ENCODE measurements around the gene GKN2. TPM values are rescaled to one million over a fixed set of nuclear protein-coding genes. Genes with fewer than 3 reads are reported as not detected.

Gene GKN2
- total and polyA plus RNA-seq, 4 donors = 3.4 to 429 (median 102) TPM

DNA sequence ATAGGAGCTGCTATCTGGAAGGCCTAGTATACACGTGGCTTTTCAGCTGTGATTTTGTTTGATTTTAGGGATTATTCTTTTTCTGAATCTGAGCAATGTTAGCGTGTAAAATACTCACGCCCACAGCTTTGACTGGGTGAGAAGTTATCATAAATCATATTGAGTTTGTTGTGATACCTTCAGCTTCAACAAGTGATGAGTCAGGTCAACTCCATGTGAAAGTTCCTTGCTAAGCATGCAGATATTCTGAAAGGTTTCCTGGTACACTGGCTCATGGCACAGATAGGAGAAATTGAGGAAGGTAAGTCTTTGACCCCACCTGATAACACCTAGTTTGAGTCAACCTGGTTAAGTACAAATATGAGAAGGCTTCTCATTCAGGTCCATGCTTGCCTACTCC, 21.6 kb upstream of the GKN2 start, which contains the start of gene GKN1:
Gene GKN1, plus strand, starts transcription at position 386 of the 400 bp plus-strand sequence. CDS start 42 bp downstream, outside the sequence.
- 60 to 75% methylated on average over 3 of the region's 3 CpGs for WGBS, 2 donors

DNA sequence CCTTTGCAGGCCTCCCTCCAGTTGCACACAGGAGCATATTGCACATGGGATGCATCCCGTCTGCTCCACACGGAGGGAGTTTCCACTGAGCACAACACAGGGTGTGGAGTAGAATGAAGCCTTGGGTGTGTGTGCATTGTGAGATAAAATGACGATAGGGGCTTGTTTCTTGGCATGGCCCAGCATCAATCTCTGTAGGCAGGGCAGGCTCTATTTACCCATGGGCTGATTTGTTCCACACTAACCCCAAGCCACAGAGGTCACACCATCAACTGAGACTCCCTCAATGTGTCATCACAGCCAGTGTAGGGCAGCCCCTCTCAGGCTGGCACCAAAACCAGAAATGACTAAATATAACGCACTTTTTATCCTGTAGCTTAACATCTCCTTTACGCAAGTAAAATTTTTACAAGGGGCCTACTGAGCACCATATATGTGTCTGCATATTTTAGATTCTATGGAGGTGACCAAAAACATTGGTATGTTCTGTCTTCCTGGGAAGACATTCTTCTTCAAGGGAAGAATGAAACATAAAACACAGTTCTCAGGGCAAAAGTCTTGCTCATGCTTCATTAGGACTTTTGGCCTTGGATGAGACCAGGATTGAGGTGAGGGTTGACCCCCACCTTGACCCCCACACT, 19.0 kb upstream of the GKN2 start:
- Histone ChIP-seq H3K27me3 (ENCODE audit: control insufficient read depth in 3 of 3, insufficient read depth in 3 of 3, low read length in 2 of 3) (no peaks in the 10 kb centered on the region), H3K9me3 (ENCODE audit: control insufficient read depth in 4 of 4, insufficient read depth in 3 of 4, low read length in 3 of 4) (no peaks in the 10 kb centered on the region), H3K9ac (ENCODE audit: insufficient read depth in 1 of 2, low read length in 2 of 2) (no peak overlapping the region), H3K36me3 (ENCODE audit: control insufficient read depth in 4 of 4, insufficient read depth in 4 of 4, low read length in 4 of 4) (no peaks in the 10 kb centered on the region), H3K4me1 (ENCODE audit: control insufficient read depth in 5 of 5, insufficient read depth in 5 of 5, low read length in 5 of 5) (no peaks in the 10 kb centered on the region), H3K4me3 (no peak overlapping the region), H3K27ac (ENCODE audit: low read depth in 1 of 2, low read length in 1 of 2) (no peak overlapping the region)
- DNase-seq (no peak), ATAC-seq (ENCODE audit: insufficient read depth, low FRiP score) (no peak)
- TF ChIP-seq, protein P1, sequence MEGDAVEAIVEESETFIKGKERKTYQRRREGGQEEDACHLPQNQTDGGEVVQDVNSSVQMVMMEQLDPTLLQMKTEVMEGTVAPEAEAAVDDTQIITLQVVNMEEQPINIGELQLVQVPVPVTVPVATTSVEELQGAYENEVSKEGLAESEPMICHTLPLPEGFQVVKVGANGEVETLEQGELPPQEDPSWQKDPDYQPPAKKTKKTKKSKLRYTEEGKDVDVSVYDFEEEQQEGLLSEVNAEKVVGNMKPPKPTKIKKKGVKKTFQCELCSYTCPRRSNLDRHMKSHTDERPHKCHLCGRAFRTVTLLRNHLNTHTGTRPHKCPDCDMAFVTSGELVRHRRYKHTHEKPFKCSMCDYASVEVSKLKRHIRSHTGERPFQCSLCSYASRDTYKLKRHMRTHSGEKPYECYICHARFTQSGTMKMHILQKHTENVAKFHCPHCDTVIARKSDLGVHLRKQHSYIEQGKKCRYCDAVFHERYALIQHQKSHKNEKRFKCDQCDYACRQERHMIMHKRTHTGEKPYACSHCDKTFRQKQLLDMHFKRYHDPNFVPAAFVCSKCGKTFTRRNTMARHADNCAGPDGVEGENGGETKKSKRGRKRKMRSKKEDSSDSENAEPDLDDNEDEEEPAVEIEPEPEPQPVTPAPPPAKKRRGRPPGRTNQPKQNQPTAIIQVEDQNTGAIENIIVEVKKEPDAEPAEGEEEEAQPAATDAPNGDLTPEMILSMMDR (IDR thresholded peaks at IDR 0.05; ENCODE audit: control extremely low read depth, extremely low read depth) = no peak
- WGBS, 2 donors = 80 to 83% methylated on average over 5 of the region's 5 CpGs

More for the DNA sequence above, 21.6 kb upstream of the GKN2 start, which contains the start of gene GKN1:
- no peak within 1 kb of the TSS for H3K9ac ChIP-seq (ENCODE audit: insufficient read depth in 1 of 2, low read length in 2 of 2)
- no peaks in the 10 kb centered on the region for H3K4me1 ChIP-seq (ENCODE audit: control insufficient read depth in 5 of 5, insufficient read depth in 5 of 5, low read length in 5 of 5)
- no peak within 1 kb of the TSS for H3K27ac ChIP-seq (ENCODE audit: low read depth in 1 of 2, low read length in 1 of 2)
- no peaks in the 10 kb centered on the region for H3K9me3 ChIP-seq (ENCODE audit: control insufficient read depth in 4 of 4, insufficient read depth in 3 of 4, low read length in 3 of 4)
- no peak for ATAC-seq (ENCODE audit: insufficient read depth, low FRiP score)
- TF ChIP-seq, protein P1 (IDR thresholded peaks at IDR 0.05; ENCODE audit: control extremely low read depth, extremely low read depth) = no peak
- DNase-seq = no peak
- H3K27me3 ChIP-seq (ENCODE audit: control insufficient read depth in 3 of 3, insufficient read depth in 3 of 3, low read length in 2 of 3) = no peaks in the 10 kb centered on the region
- no peak within 1 kb of the TSS for H3K4me3 ChIP-seq
- H3K36me3 ChIP-seq (ENCODE audit: control insufficient read depth in 4 of 4, insufficient read depth in 4 of 4, low read length in 4 of 4) = no peaks in the 10 kb centered on the region

DNA sequence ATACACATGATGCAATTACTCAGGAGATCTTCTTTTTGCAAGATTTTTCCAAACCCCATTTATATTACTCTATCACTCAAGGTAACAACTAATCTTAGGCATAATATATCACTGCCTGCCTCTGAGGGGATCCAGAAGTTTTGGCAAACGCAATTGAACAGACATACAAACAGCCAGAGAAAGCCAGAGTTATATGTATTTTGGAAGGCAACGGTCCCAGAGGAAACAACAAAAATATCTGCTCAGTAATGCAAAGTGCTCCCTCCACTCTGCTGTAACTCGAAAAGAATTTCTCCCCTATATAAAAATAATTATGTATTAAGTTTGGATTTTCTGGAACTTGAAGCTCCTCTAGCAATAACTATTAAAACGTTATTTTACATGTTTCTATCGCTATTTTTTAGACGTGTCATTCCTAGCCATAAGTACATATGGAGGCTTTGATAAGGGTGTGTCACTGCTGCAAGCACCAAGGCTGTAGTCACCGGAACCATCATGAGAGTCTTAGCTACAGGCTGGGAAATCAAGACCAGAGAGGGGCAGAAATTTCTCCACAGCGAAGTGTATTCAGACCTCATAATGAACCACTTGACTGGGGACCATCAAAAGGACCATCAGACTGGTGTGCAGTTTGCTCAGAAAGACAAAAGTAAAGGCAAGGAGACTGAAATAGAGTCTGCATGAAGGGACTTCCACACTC, 18.0 kb upstream of the GKN2 start:
- Histone ChIP-seq H3K36me3 (ENCODE audit: control insufficient read depth in 4 of 4, insufficient read depth in 4 of 4, low read length in 4 of 4) (no peaks in the 10 kb centered on the region), H3K9ac (ENCODE audit: insufficient read depth in 1 of 2, low read length in 2 of 2) (no peak overlapping the region), H3K9me3 (ENCODE audit: control insufficient read depth in 4 of 4, insufficient read depth in 3 of 4, low read length in 3 of 4) (no peaks in the 10 kb centered on the region), H3K4me1 (ENCODE audit: control insufficient read depth in 5 of 5, insufficient read depth in 5 of 5, low read length in 5 of 5) (no peaks in the 10 kb centered on the region), H3K27ac (ENCODE audit: low read depth in 1 of 2, low read length in 1 of 2) (no peak overlapping the region), H3K4me3 (no peak overlapping the region), H3K27me3 (ENCODE audit: control insufficient read depth in 3 of 3, insufficient read depth in 3 of 3, low read length in 2 of 3) (no peaks in the 10 kb centered on the region)
- ATAC-seq (ENCODE audit: insufficient read depth, low FRiP score) (no peak), DNase-seq (no peak)
- WGBS, 2 donors = 83 to 90% methylated on average over 8 of the region's 8 CpGs
- TF ChIP-seq, protein P1 (IDR thresholded peaks at IDR 0.05; ENCODE audit: control extremely low read depth, extremely low read depth) = no peak

All from lung (tissue), 12 donors.